B cell (primary cell): ENCODE measurements around the gene ZRANB1. TPM values are rescaled to one million over a fixed set of nuclear protein-coding genes. Genes with fewer than 3 reads are reported as not detected.

Source experiments
- ATAC-seq: fragments of 200-7000 bp; cut with Tn5 transposase; one replicate; pipeline ENCODE4 v1.10.0; 2021; ENCODE audit warnings: low read depth, mild to moderate bottlenecking, moderate number of reproducible peaks, moderate library complexity
- CTCF ChIA-PET: fragments of 350-600 bp; sonication (Branson Sonifier 250); formaldehyde crosslinking; loops from one replicate; lab custom pipeline; 2021; ENCODE audit warnings: antibody characterized with exemption, inconsistent platforms; lab: Charles Lee
- POLR2A ChIA-PET: fragments of 350-600 bp; sonication (Branson Sonifier 250); formaldehyde crosslinking; loops from one replicate; lab custom pipeline; 2021; ENCODE audit warnings: antibody characterized with exemption; lab: Charles Lee
- DNase-seq: peaks from one replicate; pipeline ENCODE4 v3.0.0; 2013
- H2AFZ ChIP-seq: 2 replicates; pipeline ENCODE4 v1.6.1; 2012; ENCODE audit warnings: mild to moderate bottlenecking, low read depth, low read length; ENCODE audit not compliant: insufficient read depth, poor library complexity, severe bottlenecking
- H3K27ac ChIP-seq, 2 donors: 1 replicate in 1 of 2; 2 replicates in 1 of 2; pipeline ENCODE4 v1.5.1; 2012 to 2013; ENCODE audit warnings: low read length in 2 of 2, mild to moderate bottlenecking in 2 of 2, moderate library complexity in 1 of 2
- H3K27me3 ChIP-seq, 4 experiments: fragments of 200-600 bp in 1 of 4; sonication (generic) in 1 of 4; replicated peaks in 1 of 4; 1 replicate in 2 of 4; 2 replicates in 2 of 4; pipeline versions ENCODE4 v1.6.1 to v1.7.0; 2013 to 2016; ENCODE audit warnings: low read length in 3 of 4, mild to moderate bottlenecking in 2 of 4, mixed read lengths in 1 of 4, moderate library complexity in 1 of 4; ENCODE audit not compliant: insufficient read depth in 4 of 4, control insufficient read depth in 3 of 4; ENCODE audit errors: control extremely low read depth in 1 of 4
- H3K36me3 ChIP-seq, 2 experiments: replicated peaks in 1 of 2; 1 replicate in 1 of 2; 2 replicates in 1 of 2; pipeline versions ENCODE4 v1.6.1 to v1.7.1; 2013; ENCODE audit warnings: low read length in 1 of 2; ENCODE audit not compliant: insufficient read depth in 2 of 2, control insufficient read depth in 1 of 2; ENCODE audit errors: control extremely low read depth in 1 of 2, extremely low read depth in 1 of 2
- H3K4me1 ChIP-seq, 2 donors: fragments of 200-600 bp in 1 of 2; sonication (generic) in 1 of 2; 1 replicate in 1 of 2; 2 replicates in 1 of 2; pipeline versions ENCODE4 v1.5.1 to v1.6.1; 2013 to 2017; ENCODE audit warnings: low read length in 2 of 2; ENCODE audit not compliant: control insufficient read depth in 2 of 2, insufficient read depth in 2 of 2
- H3K4me2 ChIP-seq: replicated peaks from 2 replicates; pipeline ENCODE3; 2012; ENCODE audit warnings: mild to moderate bottlenecking, low read depth, low read length; ENCODE audit not compliant: poor library complexity, severe bottlenecking
- H3K4me3 ChIP-seq, 5 experiments: fragments of 200-600 bp in 1 of 5; sonication (generic) in 1 of 5; 1 replicate in 3 of 5; 2 replicates in 2 of 5; pipeline versions ENCODE4 v1.5.1 to v1.7.0; 2011 to 2016; ENCODE audit warnings: low read length in 4 of 5, mild to moderate bottlenecking in 4 of 5, low read depth in 2 of 5, control low read depth in 1 of 5, moderate library complexity in 1 of 5; ENCODE audit not compliant: insufficient read depth in 1 of 5; ENCODE audit errors: control extremely low read depth in 1 of 5, extremely low read depth in 1 of 5
- H3K79me2 ChIP-seq: fragments of 200-600 bp; sonication (generic); one replicate; pipeline ENCODE4 v1.6.0; 2016; ENCODE audit warnings: low read length; ENCODE audit not compliant: control insufficient read depth, insufficient read depth
- H3K9ac ChIP-seq: fragments of 200-600 bp; sonication (generic); 2 replicates; pipeline ENCODE4 v1.6.1; 2017; ENCODE audit warnings: mild to moderate bottlenecking, low read length, moderate library complexity
- H3K9me3 ChIP-seq, 3 donors: one replicate each; pipeline versions ENCODE4 v1.6.1 to v1.7.1; 2013; ENCODE audit warnings: low read length in 2 of 3; ENCODE audit not compliant: control insufficient read depth in 2 of 3, insufficient read depth in 1 of 3; ENCODE audit errors: control extremely low read depth in 1 of 3
- H4K20me1 ChIP-seq: 2 replicates; pipeline ENCODE4 v1.6.0; 2012; ENCODE audit warnings: mild to moderate bottlenecking, low read length; ENCODE audit not compliant: insufficient read depth, control insufficient read depth, poor library complexity, severe bottlenecking
- H3K27ac Mint-ChIP-seq: one replicate; pipeline ENCODE4 v1.8.0; 2021; ENCODE audit warnings: mixed read lengths
- H3K27me3 Mint-ChIP-seq: one replicate; pipeline ENCODE4 v1.8.0; 2021; ENCODE audit warnings: mixed read lengths
- H3K4me1 Mint-ChIP-seq: one replicate; pipeline ENCODE4 v1.8.0; 2021; ENCODE audit warnings: mixed read lengths
- H3K4me3 Mint-ChIP-seq: one replicate; pipeline ENCODE4 v1.8.0; 2021; ENCODE audit warnings: mixed read lengths
- H3K9me3 Mint-ChIP-seq: one replicate; pipeline ENCODE4 v1.8.0; 2022; ENCODE audit warnings: mixed read lengths; ENCODE audit not compliant: insufficient read depth
- EZH2 ChIP-seq: IDR thresholded peaks from 2 replicates; pipeline ENCODE4 v1.6.1; 2012; ENCODE audit warnings: borderline replicate concordance, low read depth, mild to moderate bottlenecking, moderate library complexity, low read length; ENCODE audit not compliant: insufficient read depth, poor library complexity, severe bottlenecking
- WGBS: methylation state at CpG from one replicate; pipeline ENCODE4 v1.1.5; 2013; ENCODE audit warnings: missing lambda C conversion rate; ENCODE audit not compliant: insufficient coverage; 5-methylcytosine and 5-hydroxymethylcytosine counted together
- intact Hi-C: fragments of 100-400 bp; cut with micrococcal nuclease; formaldehyde crosslinking; loops from one replicate; pipeline ENCODE4 v1.10.0; 2022
- polyA plus RNA-seq: library from polyadenylated mRNA; depleted of rRNA; stranded (reverse); fragments of >200 nt; gene quantifications from 2 replicates; pipeline ENCODE4 v1.2.3, GENCODE V29; 2012
- total RNA-seq, 2 donors: library from RNA; stranded (reverse); fragments of 120-200 nt in 1 of 2; gene quantifications; 1 replicate in 1 of 2; 2 replicates in 1 of 2; pipeline versions ENCODE4 v1.2.3 to v1.2.4, GENCODE V29; 2013 to 2022
- TF ChIP-seq, protein P1 (sequence below): fragments of 200-600 bp; IDR thresholded peaks from one replicate; pipeline ENCODE4 v1.8.0; 2022; ENCODE audit warnings: antibody characterized with exemption, mild to moderate bottlenecking

The ZRANB1 gene
- total and polyA plus RNA-seq, 2 donors (not counting 1 experiment from before 2014, with no cell fraction given) = 6.5 to 28.0 TPM

- H3K9ac ChIP-seq = no peak overlapping the region
Observed at GRCh38 chr10:125034675-125035074, 92.8 kb downstream of the ZRANB1 start.

DNA sequence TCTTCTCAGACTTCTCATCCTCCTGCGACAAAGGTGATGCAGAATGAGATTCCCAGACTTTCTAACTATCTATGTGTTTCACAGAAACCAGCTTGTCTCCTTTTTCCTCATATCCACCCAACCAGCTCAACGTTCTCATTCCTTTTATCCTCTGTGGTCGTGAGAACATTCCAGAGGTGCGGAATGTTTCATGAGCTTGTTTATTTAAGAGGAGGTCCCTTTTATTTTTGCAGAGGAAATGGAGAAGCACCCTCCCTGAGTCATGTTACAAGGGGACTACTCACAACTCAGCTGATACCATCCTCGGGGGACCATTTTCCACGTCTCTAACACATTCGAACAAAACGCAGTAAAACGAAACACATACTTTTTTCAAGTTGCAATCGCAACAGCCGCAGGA is 93.2 kb downstream of the ZRANB1 start:
- no peaks in the 10 kb centered on the region for H3K79me2 ChIP-seq
- no peaks in the 10 kb centered on the region for H3K36me3 ChIP-seq
- 95% methylated on average over 7 of the region's 11 CpGs for WGBS
- ATAC-seq (no peak), DNase-seq (no peak)
- intact Hi-C loops = no loop called here
- no peaks in the 10 kb centered on the region for H4K20me1 ChIP-seq
- ChIA-PET POLR2A (no interaction called here), CTCF (no interaction called here)
- no peak overlapping the region for H3K4me2 ChIP-seq
- Mint-ChIP-seq H3K4me1 (no peaks in the 10 kb centered on the region), H3K4me3 (no peak overlapping the region), H3K27me3 (peaks cover 23% of the 10 kb centered on the region), H3K27ac (no peak overlapping the region), H3K9me3 (no peaks in the 10 kb centered on the region)
- no peak overlapping the region for H3K4me3 ChIP-seq
- H3K27ac ChIP-seq = no peak overlapping the region
- peaks cover 0 to 4% (median 0%) of the 10 kb centered on the region in 4 experiments for H3K27me3 ChIP-seq
- no peaks in the 10 kb centered on the region for H3K9me3 ChIP-seq
- no peak overlapping the region for H3K9ac ChIP-seq
- no peak for TF ChIP-seq EZH2
- TF ChIP-seq, protein P1, sequence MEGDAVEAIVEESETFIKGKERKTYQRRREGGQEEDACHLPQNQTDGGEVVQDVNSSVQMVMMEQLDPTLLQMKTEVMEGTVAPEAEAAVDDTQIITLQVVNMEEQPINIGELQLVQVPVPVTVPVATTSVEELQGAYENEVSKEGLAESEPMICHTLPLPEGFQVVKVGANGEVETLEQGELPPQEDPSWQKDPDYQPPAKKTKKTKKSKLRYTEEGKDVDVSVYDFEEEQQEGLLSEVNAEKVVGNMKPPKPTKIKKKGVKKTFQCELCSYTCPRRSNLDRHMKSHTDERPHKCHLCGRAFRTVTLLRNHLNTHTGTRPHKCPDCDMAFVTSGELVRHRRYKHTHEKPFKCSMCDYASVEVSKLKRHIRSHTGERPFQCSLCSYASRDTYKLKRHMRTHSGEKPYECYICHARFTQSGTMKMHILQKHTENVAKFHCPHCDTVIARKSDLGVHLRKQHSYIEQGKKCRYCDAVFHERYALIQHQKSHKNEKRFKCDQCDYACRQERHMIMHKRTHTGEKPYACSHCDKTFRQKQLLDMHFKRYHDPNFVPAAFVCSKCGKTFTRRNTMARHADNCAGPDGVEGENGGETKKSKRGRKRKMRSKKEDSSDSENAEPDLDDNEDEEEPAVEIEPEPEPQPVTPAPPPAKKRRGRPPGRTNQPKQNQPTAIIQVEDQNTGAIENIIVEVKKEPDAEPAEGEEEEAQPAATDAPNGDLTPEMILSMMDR = no peak
- no peak overlapping the region for H2AFZ ChIP-seq
- H3K4me1 ChIP-seq = no peaks in the 10 kb centered on the region

More at GRCh38 chr10:125034675-125035074, 92.8 kb downstream of the ZRANB1 start:
- Mint-ChIP-seq H3K27ac (no peak overlapping the region), H3K27me3 (peaks cover 26% of the 10 kb centered on the region), H3K4me3 (no peak overlapping the region), H3K9me3 (no peaks in the 10 kb centered on the region), H3K4me1 (no peaks in the 10 kb centered on the region)
- H3K9me3 ChIP-seq = no peaks in the 10 kb centered on the region
- H3K4me1 ChIP-seq = no peaks in the 10 kb centered on the region
- intact Hi-C loops = no loop called here
- DNase-seq (no peak), ATAC-seq (no peak)
- 89% methylated on average over 3 of the region's 3 CpGs for WGBS
- no peak overlapping the region for H3K4me3 ChIP-seq
- no peak overlapping the region for H2AFZ ChIP-seq
- H3K79me2 ChIP-seq = no peaks in the 10 kb centered on the region
- no peak overlapping the region for H3K27ac ChIP-seq
- H3K36me3 ChIP-seq = no peaks in the 10 kb centered on the region
- no peaks in the 10 kb centered on the region for H4K20me1 ChIP-seq
- ChIA-PET CTCF (no interaction called here), POLR2A (no interaction called here)
- H3K27me3 ChIP-seq = peaks cover 0 to 4% (median 0%) of the 10 kb centered on the region in 4 experiments
- no peak for TF ChIP-seq EZH2
- TF ChIP-seq, protein P1 = no peak
- no peak overlapping the region for H3K4me2 ChIP-seq
